HT1080 (cell line): ENCODE data around the gene ERICH3. TPM values are rescaled to one million over a fixed set of nuclear protein-coding genes. Genes with fewer than 3 reads are reported as not detected.

ENCODE experiments used
- DNase-seq: peaks from one replicate; pipeline ENCODE4 v3.0.0-alpha.2; 2015; ENCODE audit warnings: low read depth
- total RNA-seq: library from RNA; depleted of rRNA; stranded (reverse); fragments of >200 nt; shearing (Covaris generic); gene quantifications from 2 replicates; pipeline ENCODE4 v1.2.3, GENCODE V29; 2014

Gene ERICH3
- total RNA-seq, 1 experiment from 2014 or later: 0.05 TPM

GRCh38 chr1:74592580-74593355 lies 80.8 kb downstream of the ERICH3 start:
- no peak for DNase-seq

- DNase-seq: no peak
Measured at GRCh38 chr1:74591949-74592348, 81.6 kb downstream of the ERICH3 start.

- DNase-seq: no peak
Measured at GRCh38 chr1:74590288-74590687, 83.3 kb downstream of the ERICH3 start.

- no peak for DNase-seq
Measured at GRCh38 chr1:74587888-74588287, 85.7 kb downstream of the ERICH3 start.

GRCh38 chr1:74586253-74586897 lies 87.2 kb downstream of the ERICH3 start:
- peak; percentile 6 for DNase-seq

GRCh38 chr1:74584185-74584584 lies 89.4 kb downstream of the ERICH3 start:
- peak; percentile 2 for DNase-seq

- DNase-seq: no peak
Measured at GRCh38 chr1:74583397-74583796, 90.2 kb downstream of the ERICH3 start.

- no peak for DNase-seq
Measured at GRCh38 chr1:74579425-74579824, 94.2 kb downstream of the ERICH3 start.

GRCh38 chr1:74578101-74578500 lies 95.5 kb downstream of the ERICH3 start:
- no peak for DNase-seq

- no peak for DNase-seq
Measured at GRCh38 chr1:74571891-74572290, 101.7 kb downstream of the ERICH3 start.

- no peak for DNase-seq
Measured at GRCh38 chr1:74571493-74571800, 102.1 kb downstream of the ERICH3 start.

GRCh38 chr1:74570797-74571492 lies 102.6 kb downstream of the ERICH3 start:
- no peak for DNase-seq

GRCh38 chr1:74549932-74550331 lies 123.7 kb downstream of the ERICH3 start:
- no peak for DNase-seq

GRCh38 chr1:74548961-74549750 lies 124.4 kb downstream of the ERICH3 start:
- DNase-seq: no peak

- no peak for DNase-seq
Measured at GRCh38 chr1:74545821-74546220, 127.8 kb downstream of the ERICH3 start.

GRCh38 chr1:74534241-74534640 lies 139.4 kb downstream of the ERICH3 start:
- DNase-seq: peak; percentile 46

- no peak for DNase-seq
Measured at GRCh38 chr1:74531796-74532195, 141.8 kb downstream of the ERICH3 start.

GRCh38 chr1:74530892-74531291 lies 142.7 kb downstream of the ERICH3 start:
- no peak for DNase-seq

- DNase-seq: no peak
Measured at GRCh38 chr1:74528123-74528522, 145.5 kb downstream of the ERICH3 start.

GRCh38 chr1:74526708-74527107 lies 146.9 kb downstream of the ERICH3 start:
- DNase-seq: no peak

- DNase-seq: no peak
Measured at GRCh38 chr1:74523873-74524480, 149.6 kb downstream of the ERICH3 start.
